ENCODE results near the gene EGFR.

EGFR gene

GRCh38 chr7:55254596-55255495 is 236.0 kb downstream of the EGFR start:
- Histone ChIP-seq H3K27ac (peak overlapping the region; percentile 7), H3K36me3 (replicated peaks) (no peaks in the 10 kb centered on the region), H3K27me3 (replicated peaks) (peaks cover 2% of the 10 kb centered on the region), H3K4me3 (ENCODE audit: low read depth, low read length) (peak overlapping the region; percentile 56)
- TF ChIP-seq CTCF (IDR thresholded peaks at IDR 0.05; ENCODE audit: low read depth, low read length, missing control alignments) = peak; percentile 68
- DNase-seq = peak; percentile 61
- in situ Hi-C loops (cut with HindIII; ENCODE audit: low pct_ligation_motif_present, low sequenced_read_pairs) = loop anchor here (25.0 kb wide), 1 partner anchor 468 kb away; no protein-coding TSS in a partner anchor

DNA sequence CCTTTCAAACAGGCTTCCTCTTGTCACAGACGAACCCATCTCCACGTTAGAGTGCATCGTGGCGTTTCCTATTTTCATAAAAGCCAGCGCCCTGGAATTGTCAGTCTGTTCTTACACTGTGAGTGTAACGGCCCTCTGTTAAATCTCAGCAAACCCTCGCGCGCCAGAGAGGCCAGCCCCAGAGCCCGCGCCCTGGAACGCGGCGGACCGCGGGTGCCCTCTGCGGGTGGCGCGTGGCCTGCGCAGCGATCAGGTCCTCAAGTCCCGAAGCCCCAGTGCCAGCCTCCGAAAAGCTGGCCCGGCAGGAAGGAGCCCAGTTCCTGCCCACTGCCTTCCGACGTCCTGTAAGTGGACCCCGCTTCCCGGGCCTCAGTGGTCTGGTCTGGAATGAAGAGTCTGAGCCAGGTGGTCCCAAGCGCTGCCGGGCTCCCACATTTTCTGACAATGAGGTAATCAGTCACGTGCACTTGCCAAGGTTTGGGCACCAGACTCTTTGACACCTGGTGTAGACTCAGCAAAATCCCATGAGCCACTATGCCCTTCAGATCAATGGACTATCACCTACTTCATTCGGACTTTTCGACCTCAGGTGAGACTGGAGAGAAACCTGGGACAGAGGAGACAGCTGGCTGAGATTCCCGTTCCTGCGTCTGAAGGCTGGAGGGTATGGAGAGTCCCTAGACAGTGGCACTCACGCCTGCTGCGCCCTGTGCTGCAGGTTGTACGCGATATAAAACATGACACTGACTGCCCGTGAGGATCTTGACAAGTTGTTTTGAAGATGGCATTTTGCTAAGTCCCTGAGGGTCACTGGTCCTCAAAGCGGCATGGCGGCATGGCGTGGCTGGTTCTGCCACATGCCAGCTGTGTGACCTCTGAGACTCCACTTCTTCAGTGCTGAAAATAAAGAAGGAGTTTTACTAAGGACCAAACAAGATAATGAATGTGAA is 237.0 kb downstream of the EGFR start:
- Histone ChIP-seq H3K4me3 (ENCODE audit: low read depth, low read length) (peak overlapping the region; percentile 56), H3K27me3 (replicated peaks) (peaks cover 2% of the 10 kb centered on the region), H3K27ac (peak overlapping the region; percentile 7), H3K36me3 (replicated peaks) (no peaks in the 10 kb centered on the region)
- TF ChIP-seq CTCF (IDR thresholded peaks at IDR 0.05; ENCODE audit: low read depth, low read length, missing control alignments) = peak; percentile 68
- DNase-seq = peak; percentile 76
- in situ Hi-C loops (cut with HindIII; ENCODE audit: low pct_ligation_motif_present, low sequenced_read_pairs) = loop anchor here (25.0 kb wide), 1 partner anchor 468 kb away; no protein-coding TSS in a partner anchor

GRCh38 chr7:55258631-55259030 is 239.8 kb downstream of the EGFR start:
- in situ Hi-C loops (cut with HindIII; ENCODE audit: low pct_ligation_motif_present, low sequenced_read_pairs) = loop anchor here (25.0 kb wide), 1 partner anchor 471 kb away; no protein-coding TSS in a partner anchor
- DNase-seq = no peak
- no peaks in the 10 kb centered on the region for H3K36me3 ChIP-seq (replicated peaks)
- TF ChIP-seq CTCF (IDR thresholded peaks at IDR 0.05; ENCODE audit: low read depth, low read length, missing control alignments) = no peak
- no peak overlapping the region for H3K4me3 ChIP-seq (ENCODE audit: low read depth, low read length)
- no peak overlapping the region for H3K27ac ChIP-seq
- peaks cover 2% of the 10 kb centered on the region for H3K27me3 ChIP-seq (replicated peaks)

DNA sequence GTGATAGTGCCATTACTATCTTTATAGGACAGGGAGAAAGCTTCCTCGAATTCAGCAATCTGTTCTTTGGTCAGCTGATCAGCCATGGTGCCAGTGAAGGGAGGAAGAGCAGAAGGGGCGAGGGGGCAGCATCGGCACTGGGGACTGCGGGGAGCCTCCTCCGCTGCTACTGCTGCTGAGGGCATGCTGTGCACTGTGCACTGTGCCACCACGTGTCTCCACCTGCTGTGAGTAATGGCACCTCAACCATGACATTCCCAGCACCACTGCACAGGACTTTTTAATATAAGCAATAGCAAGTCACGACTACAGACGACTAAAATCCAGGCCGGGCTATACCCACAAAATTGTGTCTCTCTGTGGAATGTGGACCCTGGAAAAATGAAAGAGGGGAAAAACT is 241.4 kb downstream of the EGFR start:
- Histone ChIP-seq H3K4me3 (ENCODE audit: low read depth, low read length) (no peak overlapping the region), H3K27ac (no peak overlapping the region)

More for the DNA sequence above, 241.4 kb downstream of the EGFR start:
- no peak for TF ChIP-seq CTCF (IDR thresholded peaks at IDR 0.05; ENCODE audit: low read depth, low read length, missing control alignments)
- Histone ChIP-seq H3K36me3 (replicated peaks) (no peaks in the 10 kb centered on the region), H3K27me3 (replicated peaks) (peaks cover 2% of the 10 kb centered on the region)
- in situ Hi-C loops (cut with HindIII; ENCODE audit: low pct_ligation_motif_present, low sequenced_read_pairs) = loop anchor here (25.0 kb wide), 1 partner anchor 473 kb away; no protein-coding TSS in a partner anchor
- no peak for DNase-seq

Data from brain microvascular endothelial cell (primary cell).